H9 (cell line): ENCODE data around the gene OBSL1. TPM values are rescaled to one million over a fixed set of nuclear protein-coding genes. Genes with fewer than 3 reads are reported as not detected.

Source experiments
- DNase-seq: peaks from one replicate; pipeline ENCODE4 v3.0.0-alpha.2; 2017
- H2AFZ ChIP-seq: one replicate; pipeline ENCODE4 v1.6.1; 2013; ENCODE audit warnings: mild to moderate bottlenecking, low read length, control low read depth, moderate library complexity
- H2AK5ac ChIP-seq: 2 replicates; pipeline ENCODE4 v1.6.1; 2013; ENCODE audit warnings: low read length, control low read depth, mixed read lengths; ENCODE audit not compliant: insufficient read length
- H2BK120ac ChIP-seq: one replicate; pipeline ENCODE4 v1.6.1; 2013; ENCODE audit warnings: low read depth, mild to moderate bottlenecking, low read length, control low read depth, inconsistent platforms; ENCODE audit not compliant: poor library complexity, severe bottlenecking
- H2BK12ac ChIP-seq: 2 replicates; pipeline ENCODE4 v1.6.1; 2013; ENCODE audit warnings: low read length, control low read depth, mixed read lengths, low read depth; ENCODE audit not compliant: insufficient read length
- H2BK15ac ChIP-seq: 2 replicates; pipeline ENCODE4 v1.6.1; 2013; ENCODE audit warnings: low read depth, low read length, control low read depth
- H2BK20ac ChIP-seq: one replicate; pipeline ENCODE4 v1.6.1; 2013; ENCODE audit warnings: low read depth, mild to moderate bottlenecking, low read length, control low read depth, inconsistent platforms; ENCODE audit not compliant: poor library complexity, severe bottlenecking
- H2BK5ac ChIP-seq: 2 replicates; pipeline ENCODE4 v1.6.1; 2013; ENCODE audit warnings: low read length, control low read depth, mixed read lengths; ENCODE audit not compliant: insufficient read length
- H3K14ac ChIP-seq: 2 replicates; pipeline ENCODE4 v1.6.1; 2013; ENCODE audit warnings: low read length, control low read depth; ENCODE audit not compliant: insufficient read depth
- H3K18ac ChIP-seq: 2 replicates; pipeline ENCODE4 v1.6.1; 2013; ENCODE audit warnings: low read depth, mild to moderate bottlenecking, mixed read lengths, low read length, control low read depth; ENCODE audit not compliant: insufficient read length
- H3K23ac ChIP-seq: 2 replicates; pipeline ENCODE4 v1.6.1; 2013; ENCODE audit warnings: low read length, control low read depth, mixed read lengths, low read depth; ENCODE audit not compliant: insufficient read length
- H3K23me2 ChIP-seq: 2 replicates; pipeline ENCODE4 v1.6.1; 2013; ENCODE audit warnings: low read depth, mild to moderate bottlenecking, mixed read lengths, low read length, control low read depth; ENCODE audit not compliant: insufficient read length, poor library complexity, severe bottlenecking
- H3K27ac ChIP-seq: 2 replicates; pipeline ENCODE4 v1.5.1; 2013; ENCODE audit warnings: low read length, control low read depth, mixed read lengths, low read depth; ENCODE audit not compliant: insufficient read length
- H3K27me3 ChIP-seq: 2 replicates; pipeline ENCODE4 v1.6.1; 2013; ENCODE audit warnings: low read length, control low read depth, inconsistent platforms; ENCODE audit not compliant: insufficient read depth
- H3K4ac ChIP-seq: 2 replicates; pipeline ENCODE4 v1.6.1; 2013; ENCODE audit warnings: low read depth, mild to moderate bottlenecking, control low read depth, inconsistent platforms, low read length, moderate library complexity
- H3K4me1 ChIP-seq: 2 replicates; pipeline ENCODE4 v1.6.1; 2013; ENCODE audit warnings: low read length, control low read depth, inconsistent platforms; ENCODE audit not compliant: insufficient read depth
- H3K4me2 ChIP-seq: 2 replicates; pipeline ENCODE4 v1.6.1; 2013; ENCODE audit warnings: low read length, control low read depth, mixed read lengths; ENCODE audit not compliant: insufficient read length, insufficient read depth
- H3K56ac ChIP-seq: 2 replicates; pipeline ENCODE4 v1.6.1; 2013; ENCODE audit warnings: low read depth, mild to moderate bottlenecking, mixed read lengths, low read length, control low read depth; ENCODE audit not compliant: insufficient read length
- H3K79me1 ChIP-seq: 2 replicates; pipeline ENCODE4 v1.6.1; 2013; ENCODE audit warnings: low read depth, mild to moderate bottlenecking, moderate library complexity, low read length, control low read depth, inconsistent platforms; ENCODE audit not compliant: insufficient read depth, poor library complexity, severe bottlenecking
- H3K79me2 ChIP-seq: 2 replicates; pipeline ENCODE4 v1.6.1; 2013; ENCODE audit warnings: low read length, control low read depth, inconsistent platforms; ENCODE audit not compliant: insufficient read depth
- H3K9ac ChIP-seq: 2 replicates; pipeline ENCODE4 v1.6.1; 2013; ENCODE audit warnings: low read length, control low read depth, mixed read lengths; ENCODE audit not compliant: insufficient read length; ENCODE audit errors: extremely low read depth
- H3K9me3 ChIP-seq: one replicate; pipeline ENCODE4 v1.6.1; 2013; ENCODE audit warnings: low read depth, low read length, inconsistent platforms; ENCODE audit not compliant: control insufficient read depth
- H3T11ph ChIP-seq: one replicate; pipeline ENCODE4 v1.6.1; 2013; ENCODE audit warnings: mild to moderate bottlenecking, low read length, control low read depth, inconsistent platforms
- H4K20me1 ChIP-seq: one replicate; pipeline ENCODE4 v1.6.1; 2013; ENCODE audit not compliant: control insufficient read depth, insufficient read length, insufficient read depth
- H4K5ac ChIP-seq: 2 replicates; pipeline ENCODE4 v1.6.1; 2013; ENCODE audit warnings: low read depth, mild to moderate bottlenecking, mixed read lengths, low read length, control low read depth; ENCODE audit not compliant: insufficient read length
- H4K8ac ChIP-seq: replicated peaks from 2 replicates; pipeline ENCODE4 v1.6.1; 2013; ENCODE audit warnings: low read length, control low read depth, mixed read lengths, low read depth; ENCODE audit not compliant: insufficient read length
- H4K91ac ChIP-seq: 2 replicates; pipeline ENCODE4 v1.6.1; 2013; ENCODE audit warnings: low read depth, mild to moderate bottlenecking, moderate library complexity, mixed read lengths, low read length, control low read depth; ENCODE audit not compliant: insufficient read length
- H3K27ac Mint-ChIP-seq, 3 experiments: 2 replicates in 2 of 3; 3 replicates in 1 of 3; pipeline ENCODE4 v1.8.0; 2020 to 2021; ENCODE audit warnings: mixed read lengths in 3 of 3, mild to moderate bottlenecking in 1 of 3, moderate library complexity in 1 of 3
- H3K27me3 Mint-ChIP-seq: 2 replicates; pipeline ENCODE4 v1.8.0; 2021; ENCODE audit warnings: low read depth, mild to moderate bottlenecking, moderate library complexity, mixed read lengths
- H3K36me3 Mint-ChIP-seq, 3 experiments: 2 replicates in 2 of 3; 3 replicates in 1 of 3; pipeline ENCODE4 v1.8.0; 2020 to 2021; ENCODE audit warnings: low read depth in 3 of 3, mixed read lengths in 3 of 3; ENCODE audit not compliant: insufficient read depth in 1 of 3
- H3K4me1 Mint-ChIP-seq, 2 experiments: 2 replicates each; pipeline ENCODE4 v1.8.0; 2020; ENCODE audit warnings: mixed read lengths in 2 of 2
- H3K4me3 Mint-ChIP-seq, 2 experiments: 2 replicates in 1 of 2; 3 replicates in 1 of 2; pipeline ENCODE4 v1.8.0; 2020 to 2021; ENCODE audit warnings: mild to moderate bottlenecking in 2 of 2, mixed read lengths in 2 of 2, moderate library complexity in 1 of 2
- H3K9me3 Mint-ChIP-seq, 2 experiments: 2 replicates in 1 of 2; 3 replicates in 1 of 2; pipeline ENCODE4 v1.8.0; 2020; ENCODE audit warnings: mild to moderate bottlenecking in 2 of 2, mixed read lengths in 2 of 2, moderate library complexity in 1 of 2
- CTCF ChIP-seq: fragments of 200-600 bp; sonication (generic); conservative IDR thresholded peaks from 3 replicates; pipeline ENCODE4 v1.8.0; 2021; ENCODE audit warnings: antibody characterized with exemption, mild to moderate bottlenecking
- WGBS: extraction: QIAGEN DNeasy Blood & Tissue Kit; methylation state at CpG from one replicate; pipeline ENCODE4 v1.1.7; 2013; ENCODE audit warnings: missing lambda C conversion rate, low lambda C conversion rate, mixed read lengths; ENCODE audit not compliant: insufficient read length; ENCODE audit errors: extremely low coverage; 5-methylcytosine and 5-hydroxymethylcytosine counted together
- total RNA-seq: library from RNA; stranded (reverse); gene quantifications from 2 replicates; pipeline ENCODE4 v1.2.1, GENCODE V29; 2021

OBSL1 gene
- total RNA-seq, 1 experiment from 2014 or later, result 140 TPM

- Mint-ChIP-seq H3K9me3 (no peaks in the 10 kb centered on the region), H3K27me3 (no peaks in the 10 kb centered on the region), H3K4me3 (no peak overlapping the region), H3K4me1 (peaks cover 0 to under 1% of the 10 kb centered on the region in 2 experiments; a peak in 2 of 4 replicates), H3K27ac (no peak overlapping the region), H3K36me3 (peaks cover 8 to 51% (median 37%) of the 10 kb centered on the region in 3 experiments; a peak in 6 of 7 replicates)
- no peak overlapping the region for H3K27ac ChIP-seq
- H3K4me1 ChIP-seq, result no peaks in the 10 kb centered on the region
- H3K9me3 ChIP-seq, result no peaks in the 10 kb centered on the region
- no peak overlapping the region for H4K91ac ChIP-seq
- no peak overlapping the region for H2BK12ac ChIP-seq
- no peak for DNase-seq
- H2AFZ ChIP-seq, result no peak overlapping the region
- no peaks in the 10 kb centered on the region for H3K79me1 ChIP-seq
- H3K23ac ChIP-seq, result no peak overlapping the region
- H3K79me2 ChIP-seq, result no peaks in the 10 kb centered on the region
- H2BK5ac ChIP-seq, result no peak overlapping the region
- H2BK120ac ChIP-seq, result no peak overlapping the region
- H3K18ac ChIP-seq, result no peak overlapping the region
- no peak overlapping the region for H4K8ac ChIP-seq
- no peak overlapping the region for H3K14ac ChIP-seq
- no peak overlapping the region for H3T11ph ChIP-seq
- no peak overlapping the region for H3K4me2 ChIP-seq
- no peak overlapping the region for H2BK15ac ChIP-seq
- H3K56ac ChIP-seq, result no peak overlapping the region
- H3K4ac ChIP-seq, result no peak overlapping the region
- no peak overlapping the region for H4K5ac ChIP-seq
- WGBS, result no CpG with 5 or more reads among the region's 6 CpGs
- no peak overlapping the region for H2BK20ac ChIP-seq
- TF ChIP-seq CTCF, result no peak
- no peaks in the 10 kb centered on the region for H3K27me3 ChIP-seq
- no peak overlapping the region for H3K9ac ChIP-seq
- H2AK5ac ChIP-seq, result no peak overlapping the region
- no peaks in the 10 kb centered on the region for H4K20me1 ChIP-seq
- H3K23me2 ChIP-seq, result no peaks in the 10 kb centered on the region
These were observed 34.2 kb upstream of the OBSL1 start for GRCh38 chr2:219605607-219605954.
